OCI-LY1 (cell line): ENCODE measurements around the gene GNG5.

ENCODE experiments used
- H2AFZ ChIP-seq: fragments of 200-600 bp; sonication (generic), shearing (Covaris generic); 2 replicates; pipeline ENCODE4 v1.6.0; 2014; ENCODE audit warnings: antibody characterized with exemption, mild to moderate bottlenecking, low read length
- H3F3A ChIP-seq: fragments of 200-600 bp; sonication (generic), shearing (Covaris generic); 2 replicates; pipeline ENCODE4 v1.6.0; 2014; ENCODE audit warnings: mild to moderate bottlenecking, antibody characterized with exemption, low read length, moderate library complexity; ENCODE audit not compliant: insufficient read depth
- H3K27ac ChIP-seq: fragments of 200-600 bp; sonication (generic); 2 replicates; pipeline ENCODE4 v1.5.1; 2014; ENCODE audit warnings: low read length, mixed run types, mild to moderate bottlenecking, low read depth; ENCODE audit not compliant: poor library complexity, severe bottlenecking
- H3K27me3 ChIP-seq: fragments of 200-600 bp; sonication (generic); 2 replicates; pipeline ENCODE4 v1.6.0; 2014; ENCODE audit warnings: antibody characterized with exemption, mild to moderate bottlenecking, low read length, moderate library complexity; ENCODE audit not compliant: insufficient read depth
- H3K36me3 ChIP-seq: fragments of 200-600 bp; sonication (generic); 2 replicates; pipeline ENCODE4 v1.6.1; 2014; ENCODE audit warnings: mild to moderate bottlenecking, antibody characterized with exemption, low read length, moderate library complexity, mixed read lengths; ENCODE audit not compliant: insufficient read depth
- H3K4me1 ChIP-seq: fragments of 200-600 bp; sonication (generic); 2 replicates; pipeline ENCODE4 v1.5.1; 2014; ENCODE audit warnings: mild to moderate bottlenecking, low read length, moderate library complexity; ENCODE audit not compliant: insufficient read depth, severe bottlenecking
- H3K4me2 ChIP-seq: fragments of 200-600 bp; sonication (generic), shearing (Covaris generic); 2 replicates; pipeline ENCODE4 v1.6.1; 2014; ENCODE audit warnings: low read length
- H3K4me3 ChIP-seq: fragments of 200-600 bp; sonication (generic); 2 replicates; pipeline ENCODE4 v1.5.1; 2014; ENCODE audit warnings: low read length, low read depth, mild to moderate bottlenecking, mixed read lengths; ENCODE audit not compliant: poor library complexity, severe bottlenecking
- H3K79me2 ChIP-seq: fragments of 200-600 bp; shearing (Covaris generic); 2 replicates; pipeline ENCODE4 v1.6.1; 2016; ENCODE audit warnings: mixed run types, low read length, mixed read lengths; ENCODE audit not compliant: insufficient read depth
- H3K9ac ChIP-seq: fragments of 200-600 bp; sonication (generic), shearing (Covaris generic); 2 replicates; pipeline ENCODE4 v1.6.1; 2014; ENCODE audit warnings: mild to moderate bottlenecking, low read length, mixed read lengths
- H3K9me2 ChIP-seq: fragments of 200-600 bp; sonication (generic), shearing (Covaris generic); 2 replicates; pipeline ENCODE4 v1.6.1; 2014; ENCODE audit warnings: low read depth, mild to moderate bottlenecking, low read length, mixed read lengths
- H3K9me3 ChIP-seq: fragments of 200-600 bp; shearing (Covaris generic); 2 replicates; pipeline ENCODE4 v1.6.1; 2014; ENCODE audit warnings: low read length, mixed read lengths
- H4K20me1 ChIP-seq: fragments of 200-600 bp; sonication (generic), shearing (Covaris generic); 2 replicates; pipeline ENCODE4 v1.6.0; 2016; ENCODE audit warnings: mild to moderate bottlenecking, low read length; ENCODE audit not compliant: insufficient read depth
- CTCF ChIP-seq: fragments of 200-600 bp; sonication (generic), shearing (Covaris generic); IDR thresholded peaks from 2 replicates; pipeline ENCODE4 v1.5.1; 2017; ENCODE audit warnings: mild to moderate bottlenecking, antibody characterized with exemption, low read length, moderate library complexity, mixed read lengths
- EZH2 ChIP-seq: fragments of 200-600 bp; sonication (generic), shearing (Covaris generic); IDR thresholded peaks from 2 replicates; pipeline ENCODE4 v1.8.0; 2017; ENCODE audit warnings: borderline replicate concordance, mixed run types, mild to moderate bottlenecking, antibody characterized with exemption, low read length, moderate library complexity, mixed read lengths

The GNG5 gene

GRCh38 chr1:84525779-84526178, 19.4 kb upstream of the GNG5 start:
- no peak overlapping the region for H3K9ac ChIP-seq
- H3K4me2 ChIP-seq, result no peak overlapping the region
- no peaks in the 10 kb centered on the region for H3K27me3 ChIP-seq
- no peak overlapping the region for H3K27ac ChIP-seq
- no peaks in the 10 kb centered on the region for H3K9me2 ChIP-seq
- no peaks in the 10 kb centered on the region for H4K20me1 ChIP-seq
- H3K36me3 ChIP-seq, result no peaks in the 10 kb centered on the region
- no peak overlapping the region for H2AFZ ChIP-seq
- H3K4me3 ChIP-seq, result no peak overlapping the region
- H3F3A ChIP-seq, result no peaks in the 10 kb centered on the region
- TF ChIP-seq CTCF (no peak), EZH2 (no peak)
- H3K4me1 ChIP-seq, result no peaks in the 10 kb centered on the region
- H3K79me2 ChIP-seq, result no peaks in the 10 kb centered on the region
- H3K9me3 ChIP-seq, result no peaks in the 10 kb centered on the region

GRCh38 chr1:84524590-84524989, 18.2 kb upstream of the GNG5 start:
- H3K4me1 ChIP-seq, result no peaks in the 10 kb centered on the region

GRCh38 chr1:84510668-84511067, 4.3 kb upstream of the GNG5 start:
- no peak for TF ChIP-seq EZH2
- TF ChIP-seq CTCF, result no peak
- Histone ChIP-seq H3K9ac (no peak overlapping the region), H3K9me3 (peaks cover 7% of the 10 kb centered on the region; the same call in 1 of the 2 replicates), H3K9me2 (no peaks in the 10 kb centered on the region), H3K27ac (no peak overlapping the region), H3K4me1 (peaks cover 10% of the 10 kb centered on the region), H3K4me3 (no peak overlapping the region), H3K36me3 (no peaks in the 10 kb centered on the region), H3K27me3 (no peaks in the 10 kb centered on the region), H3F3A (no peaks in the 10 kb centered on the region), H2AFZ (no peak overlapping the region), H3K79me2 (no peaks in the 10 kb centered on the region), H4K20me1 (no peaks in the 10 kb centered on the region), H3K4me2 (no peak overlapping the region)

More at GRCh38 chr1:84524590-84524989, 18.2 kb upstream of the GNG5 start:
- Histone ChIP-seq H3K9ac (no peak overlapping the region), H2AFZ (no peak overlapping the region), H3K27me3 (no peaks in the 10 kb centered on the region), H3K27ac (no peak overlapping the region), H3K4me3 (no peak overlapping the region), H3K9me3 (no peaks in the 10 kb centered on the region), H3K4me2 (no peak overlapping the region), H3K36me3 (no peaks in the 10 kb centered on the region), H3K9me2 (no peaks in the 10 kb centered on the region), H4K20me1 (no peaks in the 10 kb centered on the region), H3F3A (no peaks in the 10 kb centered on the region), H3K79me2 (no peaks in the 10 kb centered on the region)
- TF ChIP-seq EZH2 (no peak), CTCF (no peak)
